BLaER1 treated with 17β-estradiol and CSF1 and Interleukin-3, amounts not matched to agents 10 nM and 100 nM (cell line): ENCODE measurements around the gene E2F2.

Experiments used
- H3K27ac ChIP-seq, 11 experiments: shearing (Covaris generic); formaldehyde crosslinking; 2 replicates each; pipeline ENCODE4 v1.8.1; 2022
- H3K27me3 ChIP-seq, 11 experiments: shearing (Covaris generic); formaldehyde crosslinking; 2 replicates each; pipeline ENCODE4 v1.8.1; 2022
- H3K36me3 ChIP-seq, 11 experiments: shearing (Covaris generic); formaldehyde crosslinking; 2 replicates each; pipeline ENCODE4 v1.8.1; 2022
- H3K4me1 ChIP-seq, 10 experiments: shearing (Covaris generic); formaldehyde crosslinking; 2 replicates each; pipeline ENCODE4 v1.8.1; 2022
- H3K4me2 ChIP-seq, 11 experiments: shearing (Covaris generic); formaldehyde crosslinking; 2 replicates each; pipeline ENCODE4 v1.8.1; 2022
- H3K4me3 ChIP-seq, 10 experiments: shearing (Covaris generic); formaldehyde crosslinking; 2 replicates each; pipeline ENCODE4 v1.8.1; 2022
- H3K9ac ChIP-seq, 11 experiments: shearing (Covaris generic); formaldehyde crosslinking; 2 replicates each; pipeline ENCODE4 v1.8.1; 2022
- H3K9me3 ChIP-seq, 11 experiments: shearing (Covaris generic); formaldehyde crosslinking; replicated peaks in 1 of 11; 2 replicates each; pipeline ENCODE4 v1.8.1; 2022
- H4K20me1 ChIP-seq, 11 experiments: shearing (Covaris generic); formaldehyde crosslinking; 2 replicates each; pipeline ENCODE4 v1.8.1; 2022
- Cebpa-rat ChIP-seq, 11 experiments: shearing (Covaris generic); IDR thresholded peaks; 2 replicates each; pipeline ENCODE4 v1.8.1; 2022

E2F2 gene

GRCh38 chr1:23559136-23559984 lies 28.3 kb upstream of the E2F2 start, which contains the start of gene ID3:
Gene ID3, minus strand, starts transcription at chr1:23559501. Its CDS starts 75 bp downstream, at chr1:23559426.
- peak within 1 kb of the TSS; percentile 77 to 97 (median 86) for H3K4me3 ChIP-seq
- peaks cover 14 to 33% (median 27%) of the 10 kb centered on the region in 11 experiments; a peak in 20 of 22 replicates for H4K20me1 ChIP-seq
- H3K9me3 ChIP-seq, result no peaks in the 10 kb centered on the region
- H3K27me3 ChIP-seq, result no peaks in the 10 kb centered on the region
- H3K27ac ChIP-seq, result peak within 1 kb of the TSS; percentile 81 to 96 (median 91)
- H3K4me1 ChIP-seq, result peaks cover 71 to 86% (median 77%) of the 10 kb centered on the region in 10 experiments
- no peak for TF ChIP-seq Cebpa-rat (IDR thresholded peaks at IDR 0.05)
- peak within 1 kb of the TSS; percentile 83 to 98 (median 92) for H3K4me2 ChIP-seq
- H3K9ac ChIP-seq, result peak within 1 kb of the TSS; percentile 83 to 91 (median 87)
- H3K36me3 ChIP-seq, result peaks cover 0 to 24% (median 10%) of the 10 kb centered on the region in 11 experiments; a peak in 11 of 22 replicates

- Histone ChIP-seq H4K20me1 (peaks cover 14 to 33% (median 27%) of the 10 kb centered on the region in 11 experiments; a peak in 20 of 22 replicates), H3K4me2 (peak overlapping the region; percentile 83 to 98 (median 92)), H3K27ac (peak overlapping the region; percentile 81 to 96 (median 91); a peak in 21 of 22 replicates), H3K4me1 (peaks cover 72 to 87% (median 78%) of the 10 kb centered on the region in 10 experiments), H3K9me3 (no peaks in the 10 kb centered on the region), H3K4me3 (peak overlapping the region; percentile 77 to 97 (median 86)), H3K27me3 (peaks cover 0 to 3% (median 0%) of the 10 kb centered on the region in 11 experiments; a peak in 2 of 22 replicates), H3K36me3 (peaks cover 0 to 24% (median 10%) of the 10 kb centered on the region in 11 experiments; a peak in 11 of 22 replicates), H3K9ac (peak overlapping the region; percentile 83 to 91 (median 87))
- TF ChIP-seq Cebpa-rat (IDR thresholded peaks at IDR 0.05), result no peak
Measured at GRCh38 chr1:23558872-23559135, 27.8 kb upstream of the E2F2 start.

- no peak for TF ChIP-seq Cebpa-rat (IDR thresholded peaks at IDR 0.05)
- Histone ChIP-seq H3K9ac (peak overlapping the region; percentile 83 to 91 (median 87)), H3K9me3 (no peaks in the 10 kb centered on the region), H3K4me2 (peak overlapping the region; percentile 83 to 98 (median 92)), H3K4me1 (peaks cover 72 to 87% (median 78%) of the 10 kb centered on the region in 10 experiments), H3K4me3 (peak overlapping the region; percentile 77 to 97 (median 86)), H3K27me3 (peaks cover 0 to 8% (median 0%) of the 10 kb centered on the region in 11 experiments; a peak in 3 of 22 replicates), H3K27ac (peak overlapping the region; percentile 81 to 96 (median 91)), H4K20me1 (peaks cover 14 to 33% (median 27%) of the 10 kb centered on the region in 11 experiments; a peak in 20 of 22 replicates), H3K36me3 (peaks cover 0 to 24% (median 10%) of the 10 kb centered on the region in 11 experiments; a peak in 11 of 22 replicates)
Measured at GRCh38 chr1:23558140-23558871, 27.3 kb upstream of the E2F2 start.

GRCh38 chr1:23557471-23558124 lies 26.6 kb upstream of the E2F2 start:
- H3K4me1 ChIP-seq, result peaks cover 65 to 87% (median 78%) of the 10 kb centered on the region in 10 experiments
- peak overlapping the region; percentile 83 to 91 (median 87) for H3K9ac ChIP-seq
- peaks cover 14 to 33% (median 27%) of the 10 kb centered on the region in 11 experiments; a peak in 20 of 22 replicates for H4K20me1 ChIP-seq
- peak overlapping the region; percentile 83 to 98 (median 92) for H3K4me2 ChIP-seq
- H3K36me3 ChIP-seq, result peaks cover 0 to 24% (median 10%) of the 10 kb centered on the region in 11 experiments; a peak in 11 of 22 replicates
- H3K27me3 ChIP-seq, result peaks cover 0 to 9% (median 0%) of the 10 kb centered on the region in 11 experiments; a peak in 3 of 22 replicates
- no peak for TF ChIP-seq Cebpa-rat (IDR thresholded peaks at IDR 0.05)
- no peaks in the 10 kb centered on the region for H3K9me3 ChIP-seq
- H3K4me3 ChIP-seq, result peak overlapping the region; percentile 77 to 97 (median 86)
- peak overlapping the region; percentile 81 to 96 (median 91); a peak in 21 of 22 replicates for H3K27ac ChIP-seq

GRCh38 chr1:23556635-23557470 lies 25.8 kb upstream of the E2F2 start:
- no peaks in the 10 kb centered on the region for H3K9me3 ChIP-seq
- H3K4me2 ChIP-seq, result peak overlapping the region; percentile 83 to 98 (median 92)
- peaks cover 0 to 9% (median 0%) of the 10 kb centered on the region in 11 experiments; a peak in 3 of 22 replicates for H3K27me3 ChIP-seq
- peak overlapping the region; percentile 83 to 91 (median 87) for H3K9ac ChIP-seq
- TF ChIP-seq Cebpa-rat (IDR thresholded peaks at IDR 0.05), result no peak
- peak overlapping the region in 9 of 11 experiments; percentile 81 to 96 (median 91); a peak in 19 of 22 replicates for H3K27ac ChIP-seq
- H3K4me3 ChIP-seq, result peak overlapping the region; percentile 77 to 97 (median 86)
- H4K20me1 ChIP-seq, result peaks cover 14 to 33% (median 27%) of the 10 kb centered on the region in 11 experiments; a peak in 20 of 22 replicates
- H3K4me1 ChIP-seq, result peaks cover 58 to 87% (median 77%) of the 10 kb centered on the region in 10 experiments
- peaks cover 0 to 24% (median 10%) of the 10 kb centered on the region in 11 experiments; a peak in 11 of 22 replicates for H3K36me3 ChIP-seq

GRCh38 chr1:23555986-23556634 lies 25.1 kb upstream of the E2F2 start:
- H3K4me2 ChIP-seq, result peak overlapping the region; percentile 83 to 98 (median 92)
- H3K27ac ChIP-seq, result peak overlapping the region in 9 of 11 experiments; percentile 81 to 96 (median 91); a peak in 19 of 22 replicates
- H3K4me3 ChIP-seq, result peak overlapping the region; percentile 77 to 97 (median 86); a peak in 19 of 20 replicates
- H3K9ac ChIP-seq, result peak overlapping the region; percentile 83 to 91 (median 87); a peak in 21 of 22 replicates
- peaks cover 0 to 9% (median 0%) of the 10 kb centered on the region in 11 experiments; a peak in 3 of 22 replicates for H3K27me3 ChIP-seq
- peaks cover 0 to 24% (median 10%) of the 10 kb centered on the region in 11 experiments; a peak in 11 of 22 replicates for H3K36me3 ChIP-seq
- no peaks in the 10 kb centered on the region for H3K9me3 ChIP-seq
- peaks cover 50 to 87% (median 75%) of the 10 kb centered on the region in 10 experiments for H3K4me1 ChIP-seq
- no peak for TF ChIP-seq Cebpa-rat (IDR thresholded peaks at IDR 0.05)
- H4K20me1 ChIP-seq, result peaks cover 14 to 33% (median 27%) of the 10 kb centered on the region in 11 experiments; a peak in 20 of 22 replicates
